CD4-positive, alpha-beta T cell treated with Interleukin-4 for 1 hour (primary cell): ENCODE results near the gene RGS18.
A peak's percentile ranks its signal among the peaks of the same experiment; 100 is the strongest.
"Not testable (repeated sequence)": the region's sequence is repeated elsewhere in the genome, so short reads cannot be mapped to it uniquely, and the experiment has no call there.

Experiments
- DNase-seq, 2 donors: peaks; one replicate each; pipeline ENCODE4 v3.0.0-alpha.2; 2020 to 2022

RGS18 gene

GRCh38 chr1:192158181-192158580 is at the start of gene RGS18:
TSS of gene RGS18 (plus strand) at chr1:192158462. CDS start at chr1:192158638, 176 bp downstream.
- DNase-seq: peak in 1 of 2 donors; percentile 17

GRCh38 chr1:192109576-192109975 is 48.7 kb upstream of the RGS18 start:
- no peak for DNase-seq

GRCh38 chr1:192115000-192115399 is 43.3 kb upstream of the RGS18 start:
- DNase-seq: no peak

- no peak for DNase-seq
These were observed 39.3 kb upstream of the RGS18 start for GRCh38 chr1:192118881-192119405.

- no peak for DNase-seq
These were observed 38.6 kb upstream of the RGS18 start for GRCh38 chr1:192119701-192120100.

GRCh38 chr1:192122668-192123067 is 35.6 kb upstream of the RGS18 start:
- no peak for DNase-seq

GRCh38 chr1:192123212-192123611 is 35.0 kb upstream of the RGS18 start:
- DNase-seq: no peak

- DNase-seq: no peak
These were observed 32.1 kb upstream of the RGS18 start for GRCh38 chr1:192126030-192126619.

GRCh38 chr1:192130175-192130574 is 28.1 kb upstream of the RGS18 start:
- no peak for DNase-seq

GRCh38 chr1:192130865-192131264 is 27.4 kb upstream of the RGS18 start:
- DNase-seq: not testable (repeated sequence)

GRCh38 chr1:192131914-192132313 is 26.3 kb upstream of the RGS18 start:
- no peak for DNase-seq

- no peak for DNase-seq
These were observed 24.8 kb upstream of the RGS18 start for GRCh38 chr1:192133350-192133926.

GRCh38 chr1:192140382-192140781 is 17.9 kb upstream of the RGS18 start:
- no peak for DNase-seq

- no peak for DNase-seq
These were observed 11.0 kb upstream of the RGS18 start for GRCh38 chr1:192147221-192147620.

- no peak for DNase-seq
These were observed 10.6 kb upstream of the RGS18 start for GRCh38 chr1:192147696-192148095.

GRCh38 chr1:192151176-192151575 is 7.1 kb upstream of the RGS18 start:
- DNase-seq: no peak

GRCh38 chr1:192153276-192153675 is 5.0 kb upstream of the RGS18 start:
- no peak for DNase-seq

- DNase-seq: no peak
These were observed 1.2 kb upstream of the RGS18 start for GRCh38 chr1:192157067-192157466.

GRCh38 chr1:192159014-192159413 is 752 bp downstream of the RGS18 start:
- DNase-seq: no peak

GRCh38 chr1:192159781-192160180 is 1.5 kb downstream of the RGS18 start:
- DNase-seq: no peak

- no peak for DNase-seq
These were observed 1.9 kb downstream of the RGS18 start for GRCh38 chr1:192160196-192160595.

- no peak for DNase-seq
These were observed 3.7 kb downstream of the RGS18 start for GRCh38 chr1:192161976-192162375.

GRCh38 chr1:192162376-192162775 is 4.1 kb downstream of the RGS18 start:
- no peak for DNase-seq

GRCh38 chr1:192165002-192165401 is 6.7 kb downstream of the RGS18 start:
- not testable (repeated sequence) for DNase-seq

- DNase-seq: no peak
These were observed 8.7 kb downstream of the RGS18 start for GRCh38 chr1:192167011-192167410.
